ENCODE measurements around the gene CHRDL2.

- TF ChIP-seq CTCF (IDR thresholded peaks at IDR 0.05) (no peak), EZH2 (IDR thresholded peaks at IDR 0.05; ENCODE audit: borderline replicate concordance, insufficient read depth, low read depth, low read length, poor library complexity, severe bottlenecking) (no peak)
Observed at GRCh38 chr11:74707182-74707581, 24.0 kb downstream of the CHRDL2 start.
